AG10803 (cell line): ENCODE results near the gene RAPGEF2.
A peak's percentile ranks its signal among the peaks of the same experiment; 100 is the strongest.
"Not testable (repeated sequence)": the region's sequence is repeated elsewhere in the genome, so short reads cannot be mapped to it uniquely, and the experiment has no call there.

ENCODE experiments used
- DNase-seq: peaks from one replicate; pipeline ENCODE4 v3.0.0; 2010; ENCODE audit warnings: low read depth
- H3K4me3 ChIP-seq: 2 replicates; pipeline ENCODE4 v1.5.1; 2011; ENCODE audit warnings: mild to moderate bottlenecking, low read length, control low read depth
- TF ChIP-seq, protein P1 (sequence below): conservative IDR thresholded peaks from 2 replicates; pipeline ENCODE4 v1.5.1; 2011; ENCODE audit warnings: mild to moderate bottlenecking, low read length, control low read depth, inconsistent platforms

RAPGEF2 gene

DNA sequence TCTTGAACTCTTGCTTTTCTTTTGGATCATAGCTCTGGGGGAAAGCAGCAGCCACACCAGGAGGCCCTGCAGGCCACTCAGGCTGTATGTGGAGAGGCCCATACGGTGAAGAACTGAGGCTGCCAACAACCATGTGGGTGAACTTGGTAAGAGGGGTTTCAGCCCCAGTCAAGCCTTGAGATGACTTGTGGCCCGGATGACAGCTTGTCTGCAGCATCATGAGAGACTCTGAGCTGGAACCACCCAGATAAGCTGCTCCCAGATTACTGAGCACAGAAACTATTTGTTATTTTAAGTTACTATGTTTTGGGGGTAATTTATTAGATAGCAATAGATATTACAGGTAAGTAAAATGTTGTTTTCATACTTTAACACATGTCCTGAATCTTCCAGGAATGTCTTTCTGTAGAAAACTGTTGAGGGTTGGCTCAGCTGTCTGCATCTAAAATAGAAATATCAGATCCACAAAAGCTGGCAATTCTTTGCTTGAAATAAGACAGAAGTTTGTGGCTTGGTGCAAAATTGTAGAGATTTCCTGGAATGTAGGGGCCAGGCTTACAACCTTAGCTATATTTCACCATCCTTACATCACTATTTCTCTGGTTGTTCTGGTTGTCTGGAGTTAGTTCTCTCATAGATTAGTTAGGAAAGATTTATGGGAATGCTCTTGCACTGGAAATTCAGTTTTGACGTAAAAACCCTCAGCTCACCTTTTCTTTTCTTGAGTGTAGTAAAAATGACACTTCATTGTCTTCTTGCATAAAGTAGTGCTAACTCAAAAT, 272.1 kb downstream of the RAPGEF2 start:
- TF ChIP-seq, protein P1, sequence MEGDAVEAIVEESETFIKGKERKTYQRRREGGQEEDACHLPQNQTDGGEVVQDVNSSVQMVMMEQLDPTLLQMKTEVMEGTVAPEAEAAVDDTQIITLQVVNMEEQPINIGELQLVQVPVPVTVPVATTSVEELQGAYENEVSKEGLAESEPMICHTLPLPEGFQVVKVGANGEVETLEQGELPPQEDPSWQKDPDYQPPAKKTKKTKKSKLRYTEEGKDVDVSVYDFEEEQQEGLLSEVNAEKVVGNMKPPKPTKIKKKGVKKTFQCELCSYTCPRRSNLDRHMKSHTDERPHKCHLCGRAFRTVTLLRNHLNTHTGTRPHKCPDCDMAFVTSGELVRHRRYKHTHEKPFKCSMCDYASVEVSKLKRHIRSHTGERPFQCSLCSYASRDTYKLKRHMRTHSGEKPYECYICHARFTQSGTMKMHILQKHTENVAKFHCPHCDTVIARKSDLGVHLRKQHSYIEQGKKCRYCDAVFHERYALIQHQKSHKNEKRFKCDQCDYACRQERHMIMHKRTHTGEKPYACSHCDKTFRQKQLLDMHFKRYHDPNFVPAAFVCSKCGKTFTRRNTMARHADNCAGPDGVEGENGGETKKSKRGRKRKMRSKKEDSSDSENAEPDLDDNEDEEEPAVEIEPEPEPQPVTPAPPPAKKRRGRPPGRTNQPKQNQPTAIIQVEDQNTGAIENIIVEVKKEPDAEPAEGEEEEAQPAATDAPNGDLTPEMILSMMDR = no peak
- DNase-seq = peak; percentile 91
- no peak overlapping the region for H3K4me3 ChIP-seq

DNA sequence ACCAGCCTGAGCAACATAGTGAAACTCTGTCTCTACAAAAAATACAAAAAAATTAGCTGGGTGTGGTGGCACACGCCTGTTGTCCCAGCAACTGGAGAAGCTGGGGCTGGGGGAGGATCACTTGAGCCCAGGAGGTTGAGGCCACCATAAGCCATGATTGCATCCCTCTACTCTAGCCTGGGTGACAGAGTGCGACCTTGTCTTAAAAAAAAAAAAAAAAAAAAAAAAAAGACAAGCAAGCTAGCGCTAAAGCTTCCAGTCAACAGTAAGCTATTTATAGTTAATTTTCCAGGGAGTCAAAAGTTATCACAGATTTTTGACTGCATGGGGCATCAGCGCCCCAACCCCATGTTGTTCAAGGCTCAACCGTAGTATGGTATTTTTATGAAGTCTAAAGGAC, 273.4 kb downstream of the RAPGEF2 start:
- no peak overlapping the region for H3K4me3 ChIP-seq
- TF ChIP-seq, protein P1 = no peak
- DNase-seq = no peak

DNA sequence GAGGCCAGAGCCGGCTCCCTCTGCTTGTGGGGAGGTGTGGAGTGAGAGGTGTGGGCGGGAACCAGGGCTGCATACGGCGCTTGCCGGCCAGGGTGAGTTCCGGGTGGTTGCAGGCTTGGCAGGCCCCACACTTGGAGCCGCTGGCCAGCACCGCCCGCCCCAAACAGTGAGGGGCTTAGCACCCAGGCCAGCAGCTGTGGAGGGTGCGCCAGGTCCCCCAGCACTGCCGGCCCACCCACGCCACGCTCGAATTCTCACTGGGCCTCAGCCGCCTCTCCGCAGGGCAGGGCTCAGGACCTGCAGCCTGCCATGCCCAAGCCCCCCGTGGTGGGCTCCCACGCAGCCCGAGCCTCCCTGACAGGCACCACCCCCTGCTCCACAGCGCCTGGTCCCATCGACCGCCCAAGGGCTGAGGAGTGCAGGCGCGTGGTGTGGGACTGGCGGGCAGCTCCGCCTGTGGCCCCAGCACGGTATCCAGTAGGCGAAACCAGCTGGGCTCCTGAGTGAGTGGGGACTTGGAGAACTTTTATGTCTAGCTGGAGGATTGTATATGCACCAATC, 275.3 kb downstream of the RAPGEF2 start:
- H3K4me3 ChIP-seq = no peak overlapping the region
- TF ChIP-seq, protein P1 = no peak
- no peak for DNase-seq

DNA sequence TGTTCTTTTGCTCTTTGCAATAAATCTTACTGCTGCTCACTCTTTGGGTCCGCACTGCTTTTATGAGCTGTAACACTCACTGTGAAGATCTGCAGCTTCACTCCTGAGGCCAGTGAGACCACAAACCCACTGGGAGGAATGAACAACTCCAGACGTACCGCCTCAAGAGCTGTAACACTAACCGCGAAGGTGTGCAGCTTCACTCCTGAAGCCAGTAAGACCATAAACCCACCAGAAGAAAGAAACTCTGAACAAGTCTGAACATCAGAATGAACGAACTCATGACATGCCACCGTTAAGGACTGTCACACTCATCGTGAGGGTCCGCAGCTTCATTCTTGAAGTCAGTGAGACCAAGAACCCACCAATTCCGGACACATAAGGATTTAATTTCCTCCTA, 276.2 kb downstream of the RAPGEF2 start:
- not testable (repeated sequence) for DNase-seq, H3K4me3 ChIP-seq

DNA sequence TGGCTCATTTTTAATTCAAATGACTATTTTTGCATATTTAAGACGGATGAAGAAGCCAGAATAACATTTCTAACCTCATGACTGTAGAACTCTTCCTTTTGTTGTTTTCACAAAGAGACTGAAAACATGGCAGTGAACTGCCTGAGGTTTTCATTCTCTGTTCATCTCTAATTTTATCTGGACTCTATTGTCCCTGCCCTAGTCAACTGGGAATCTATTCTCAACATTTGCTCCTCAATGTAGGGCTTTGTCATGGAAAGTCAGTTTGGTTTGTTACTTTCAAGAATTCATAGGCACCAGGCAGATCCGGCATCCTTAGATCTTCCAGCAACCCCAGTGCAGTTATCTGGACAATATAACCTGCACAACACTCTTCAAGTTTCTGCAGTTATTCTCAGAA, 277.0 kb downstream of the RAPGEF2 start:
- DNase-seq = no peak
- TF ChIP-seq, protein P1 = no peak
- no peak overlapping the region for H3K4me3 ChIP-seq

DNA sequence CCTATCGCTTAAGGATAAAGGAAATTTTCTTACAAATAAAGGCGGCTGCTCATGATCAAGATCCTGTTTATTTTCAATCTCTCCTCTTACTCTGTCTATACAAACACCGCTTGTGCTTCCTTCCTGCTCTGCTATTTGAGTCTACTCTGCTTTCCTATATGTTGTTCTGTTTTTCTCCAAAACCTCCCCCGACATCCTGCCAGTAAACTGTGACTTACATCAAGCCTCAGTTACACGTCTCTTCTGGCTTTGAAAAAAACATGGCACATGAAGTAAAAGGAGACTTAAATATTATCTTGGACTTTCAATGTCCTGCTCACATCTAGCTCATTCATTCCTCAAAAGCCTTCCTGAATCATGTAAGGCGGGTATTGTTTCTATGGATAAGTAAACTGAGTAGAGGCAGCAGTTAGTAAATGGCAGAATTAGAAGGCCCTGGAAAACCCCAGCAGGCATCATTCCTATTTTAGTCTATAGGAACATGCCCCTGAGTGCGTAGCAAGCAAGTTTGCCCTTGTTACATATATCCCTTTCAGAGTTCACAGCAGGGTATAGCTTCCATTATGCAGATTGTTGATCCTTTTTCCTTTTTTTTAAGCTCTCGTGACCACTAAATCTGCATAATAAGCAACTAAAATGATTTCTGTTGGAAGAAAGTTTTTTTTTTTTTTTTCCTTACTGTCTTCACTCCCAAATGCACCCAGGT, 280.1 kb downstream of the RAPGEF2 start:
- no peak for DNase-seq
- H3K4me3 ChIP-seq = no peak overlapping the region
- TF ChIP-seq, protein P1 = no peak

DNA sequence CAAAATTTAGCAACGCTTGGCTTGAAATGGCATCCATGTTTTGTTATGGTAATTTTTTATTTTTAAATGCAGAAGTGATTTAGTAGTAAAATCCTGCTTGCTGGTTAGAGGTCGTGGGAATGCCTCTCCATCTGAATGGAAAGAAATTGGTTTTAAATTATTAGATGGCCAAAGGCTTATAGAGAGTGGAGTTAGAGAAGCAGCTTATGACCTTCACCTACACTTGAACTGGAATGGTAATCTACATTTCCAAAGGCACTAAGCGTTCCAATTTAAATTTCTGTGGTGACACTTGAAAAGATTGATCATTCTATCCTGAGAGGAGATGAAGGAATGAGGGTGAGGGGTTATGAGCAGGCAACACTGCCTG, 280.7 kb downstream of the RAPGEF2 start:
- TF ChIP-seq, protein P1 = no peak
- DNase-seq = no peak
- H3K4me3 ChIP-seq = no peak overlapping the region
